NCI-H82 treated with DMSO at 0.1 percent for 48 hours (cell line): ENCODE results near the gene GLDC.
"Not testable (repeated sequence)": the region's sequence is repeated elsewhere in the genome, so short reads cannot be mapped to it uniquely, and the experiment has no call there.

Experiments used
- DNase-seq: peaks from one replicate; lab custom pipeline; 2025; ENCODE audit not compliant: unreplicated experiment; lab: John Stamatoyannopoulos, UW

GLDC gene

DNA sequence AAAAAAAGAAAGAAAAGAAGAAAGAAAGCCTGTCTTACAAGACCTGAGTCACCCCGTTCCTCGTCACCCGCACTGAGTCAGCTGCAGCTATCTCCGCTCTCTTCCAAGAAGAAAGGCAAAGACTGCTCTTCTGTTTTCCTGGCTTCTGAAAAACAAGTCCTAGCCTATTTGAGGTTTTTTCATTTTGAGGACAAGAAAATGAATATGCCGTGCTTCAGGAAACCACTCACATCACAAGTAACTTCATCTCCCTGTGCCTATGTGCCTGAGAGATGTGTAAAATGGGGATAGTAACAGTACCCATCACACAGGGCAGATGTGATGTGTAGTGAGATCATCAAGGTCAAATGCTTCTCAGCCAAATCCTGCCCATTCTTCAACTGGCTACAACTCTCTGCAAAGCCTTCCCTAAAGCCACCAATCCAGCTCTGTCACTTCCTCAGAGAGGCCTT lies 78.4 kb downstream of the GLDC start:
- no peak for DNase-seq

DNA sequence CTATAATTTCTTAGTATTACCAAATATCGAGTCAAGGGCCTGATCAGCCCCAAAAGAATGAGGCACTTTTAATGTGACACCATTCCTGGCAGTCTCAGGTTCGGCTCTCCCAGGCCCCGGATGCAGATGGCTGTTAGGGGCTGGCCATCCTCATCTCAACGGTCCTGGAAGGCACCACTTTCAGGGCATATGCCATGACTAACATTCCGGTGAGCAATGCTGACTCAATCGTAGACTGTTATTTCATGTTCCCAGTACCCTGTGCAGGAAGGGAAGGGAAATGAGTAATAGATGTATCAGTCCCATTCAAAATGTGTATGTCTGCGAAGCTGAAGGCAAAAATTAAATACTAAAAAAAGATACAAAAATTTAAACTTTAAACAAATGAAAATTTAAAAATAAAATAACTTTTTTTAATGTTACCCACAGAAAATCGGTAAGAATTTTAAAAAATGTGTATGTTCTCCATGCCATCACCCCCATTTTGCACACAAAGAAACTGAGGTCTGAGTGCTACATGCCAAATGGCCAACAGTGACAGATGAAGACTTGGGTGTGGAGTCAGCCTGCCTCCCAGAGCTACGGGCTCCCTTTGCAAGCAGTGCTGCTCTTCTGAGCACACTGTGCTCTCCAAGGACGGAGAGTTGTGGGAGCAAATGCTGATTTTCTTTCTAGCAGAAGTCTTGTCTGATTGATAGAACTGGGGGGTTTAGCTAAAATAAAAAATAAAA lies 79.0 kb downstream of the GLDC start:
- DNase-seq: no peak

DNA sequence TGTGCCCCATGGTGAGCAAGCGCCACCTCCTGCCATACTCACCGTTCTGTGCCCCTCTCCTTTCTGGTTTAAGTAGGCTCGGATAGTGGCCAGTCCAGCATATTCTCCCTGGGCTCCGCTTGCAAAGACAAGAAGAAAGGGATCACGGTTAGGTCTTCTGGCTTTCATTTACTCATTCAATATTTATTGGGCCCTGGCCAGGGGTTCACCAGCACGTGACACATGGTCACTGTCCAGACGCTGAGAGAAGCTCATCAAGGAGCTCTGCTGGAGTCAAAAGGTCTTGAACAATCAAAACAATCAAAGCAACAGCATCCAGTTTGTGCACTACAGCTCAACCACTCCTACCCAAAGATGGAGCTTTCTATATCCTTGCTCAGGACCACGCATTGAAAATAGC lies 80.2 kb downstream of the GLDC start:
- no peak for DNase-seq

DNA sequence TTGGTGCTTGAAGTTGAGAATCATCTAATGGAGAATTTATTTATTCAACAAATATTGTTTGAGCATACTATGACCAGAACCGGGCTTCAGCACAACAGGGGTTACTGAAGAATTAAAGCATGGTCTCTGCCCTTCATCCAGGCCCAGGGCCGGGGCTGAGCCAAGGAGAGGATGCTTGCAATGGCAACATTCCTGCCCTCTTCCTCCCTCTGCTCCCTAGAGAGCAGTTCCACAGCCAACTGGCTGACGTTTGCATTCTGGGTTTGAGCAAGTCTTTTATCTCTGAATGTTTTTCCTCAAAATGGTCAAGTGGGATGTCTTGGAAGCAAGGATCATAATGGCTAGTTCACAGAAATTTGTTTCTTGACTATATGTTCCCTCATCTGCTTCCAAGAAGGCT lies 80.7 kb downstream of the GLDC start:
- no peak for DNase-seq

DNA sequence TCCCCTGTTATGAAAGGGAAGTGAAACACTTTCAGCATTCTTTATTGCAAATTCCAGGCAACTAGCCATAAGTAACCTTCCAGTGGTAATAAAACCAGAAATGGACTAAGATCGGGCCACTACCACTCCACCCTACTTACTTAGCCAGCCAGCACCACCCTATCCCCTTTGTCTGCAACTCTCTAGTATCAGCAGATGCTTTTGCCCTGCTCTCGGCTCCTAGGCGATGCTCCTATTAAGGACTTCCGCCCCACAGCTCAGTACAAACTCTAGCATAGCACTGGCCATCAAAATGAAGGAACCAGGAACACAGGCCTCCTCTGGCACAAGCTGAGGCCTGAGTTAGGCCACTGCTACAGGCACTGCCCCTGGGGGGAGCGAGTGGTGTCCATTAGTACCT lies 81.2 kb downstream of the GLDC start:
- no peak for DNase-seq

DNA sequence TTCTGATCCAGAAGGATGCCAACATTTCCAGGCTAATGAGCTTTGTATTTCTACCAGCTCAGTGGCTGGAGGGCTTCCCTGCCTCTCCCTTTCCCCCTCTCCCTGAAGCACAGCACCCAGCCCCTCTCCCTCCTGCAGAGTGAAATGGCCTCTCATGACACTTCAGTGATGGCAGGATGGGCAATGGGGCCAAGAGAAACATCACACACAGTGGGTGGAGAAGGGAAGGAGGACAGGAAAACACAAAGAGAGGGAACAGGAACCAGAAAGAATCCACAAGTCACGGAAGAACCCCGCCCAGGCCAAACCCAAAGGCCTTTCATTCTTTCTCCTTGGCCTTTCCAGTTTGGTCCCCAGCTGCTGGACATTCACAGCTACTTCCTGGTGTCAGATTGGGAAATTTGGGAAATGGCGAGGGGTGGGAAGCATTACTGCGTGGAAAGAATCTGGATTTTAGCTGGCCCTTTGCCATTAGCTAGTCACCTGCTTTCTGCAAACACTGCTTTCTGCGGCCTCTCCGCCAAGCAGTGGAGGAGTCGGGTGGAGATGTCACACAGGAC lies 82.6 kb downstream of the GLDC start:
- DNase-seq: no peak

DNA sequence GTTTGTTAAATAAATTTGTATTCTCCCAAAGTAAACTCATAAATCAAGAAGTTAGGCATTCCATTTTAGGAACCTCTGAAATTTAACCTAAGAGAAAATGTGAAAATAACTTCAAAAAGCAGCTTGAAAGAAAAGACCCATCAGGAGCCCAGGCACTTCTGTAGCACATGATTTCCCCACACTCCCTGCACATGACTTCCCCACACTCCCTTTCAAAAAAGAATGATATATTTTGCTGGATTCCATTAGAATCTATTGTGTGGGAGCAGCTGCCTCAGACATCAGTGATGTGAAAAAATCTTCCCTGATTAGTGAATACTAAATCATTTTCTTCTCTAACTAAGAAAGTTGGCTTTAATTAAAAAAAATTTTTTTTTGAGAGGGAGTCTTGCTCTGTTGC lies 83.3 kb downstream of the GLDC start:
- DNase-seq: no peak

DNA sequence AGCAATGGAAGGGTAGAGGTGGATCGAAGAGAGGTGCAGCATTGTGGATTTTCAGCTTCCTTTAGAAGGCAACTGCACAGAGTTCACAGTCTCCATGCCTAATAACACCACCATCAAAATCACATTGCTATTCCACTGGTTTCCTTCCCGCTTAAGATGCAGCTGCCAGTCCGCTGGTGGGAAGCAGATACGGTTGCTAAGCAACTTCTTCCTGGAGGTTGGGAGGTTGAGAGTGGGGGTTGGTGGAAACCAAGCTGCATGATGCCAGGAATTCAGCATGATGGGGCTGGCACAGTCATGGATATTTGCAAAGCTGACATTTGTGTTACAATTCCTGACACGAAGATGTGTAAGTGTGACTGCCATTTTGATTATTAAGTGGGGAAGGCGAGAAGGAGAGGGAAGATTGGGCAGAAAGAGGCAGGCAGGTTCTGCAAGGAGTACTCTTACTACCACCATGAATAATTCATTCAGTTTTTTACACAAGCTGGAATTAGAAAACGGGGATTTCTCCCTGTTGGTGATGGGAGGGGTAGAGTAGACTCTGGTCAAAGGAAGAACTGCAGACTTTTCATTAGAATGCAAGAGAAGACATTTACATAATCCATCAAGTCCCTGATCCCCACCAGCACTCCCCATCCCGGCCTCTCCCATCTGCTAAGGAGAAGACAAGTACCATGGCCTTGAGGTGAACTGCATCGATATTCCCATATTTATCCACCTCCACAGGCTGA lies 87.5 kb downstream of the GLDC start:
- no peak for DNase-seq

DNA sequence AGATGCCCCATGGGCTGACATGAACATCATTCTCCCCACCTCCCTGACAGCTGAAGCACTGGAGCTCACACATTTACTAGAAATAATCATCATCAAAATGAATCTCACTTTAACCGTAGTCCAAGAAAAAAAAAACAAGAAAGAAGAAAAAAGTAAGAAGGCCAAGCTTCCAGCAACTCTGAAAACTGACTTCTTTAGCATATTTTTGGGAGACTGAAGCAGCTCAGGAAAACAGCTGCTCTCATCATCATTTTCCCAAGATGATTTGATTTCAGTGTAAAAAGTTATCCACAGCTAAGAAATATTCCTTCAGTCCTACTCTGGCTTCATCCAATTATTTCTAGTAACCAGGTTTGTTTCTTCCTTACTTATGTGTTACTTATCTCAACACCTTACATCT lies 91.7 kb downstream of the GLDC start:
- no peak for DNase-seq

DNA sequence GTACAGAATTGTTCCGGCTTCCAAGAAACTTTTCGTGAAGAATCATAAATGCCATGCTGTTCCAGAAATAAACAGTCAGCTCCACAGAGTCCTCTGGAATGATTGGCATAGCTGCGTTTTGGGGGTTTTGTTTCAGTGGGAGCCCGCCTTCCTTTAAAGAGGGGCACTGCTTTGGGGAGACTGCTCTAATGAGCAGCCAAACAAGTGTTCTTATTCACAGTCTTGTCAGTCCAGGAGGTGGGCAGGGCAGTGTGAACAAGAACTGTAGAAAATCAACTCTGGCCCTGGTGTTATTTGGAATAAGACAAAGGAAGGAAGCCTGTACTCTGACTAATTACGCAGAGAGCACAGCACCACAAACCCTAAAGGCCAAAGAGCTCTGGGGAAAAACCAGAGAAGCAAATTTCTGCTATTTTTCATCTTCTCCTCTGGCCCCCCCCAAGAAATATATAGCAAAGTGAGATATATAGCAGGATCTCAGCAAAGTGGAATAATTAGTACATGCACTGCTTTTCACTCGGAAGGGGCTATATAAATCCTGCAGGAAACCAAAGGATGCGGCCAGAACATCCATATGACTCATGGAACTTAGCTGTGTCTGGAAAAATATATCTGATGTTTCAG lies 92.9 kb downstream of the GLDC start:
- no peak for DNase-seq

DNA sequence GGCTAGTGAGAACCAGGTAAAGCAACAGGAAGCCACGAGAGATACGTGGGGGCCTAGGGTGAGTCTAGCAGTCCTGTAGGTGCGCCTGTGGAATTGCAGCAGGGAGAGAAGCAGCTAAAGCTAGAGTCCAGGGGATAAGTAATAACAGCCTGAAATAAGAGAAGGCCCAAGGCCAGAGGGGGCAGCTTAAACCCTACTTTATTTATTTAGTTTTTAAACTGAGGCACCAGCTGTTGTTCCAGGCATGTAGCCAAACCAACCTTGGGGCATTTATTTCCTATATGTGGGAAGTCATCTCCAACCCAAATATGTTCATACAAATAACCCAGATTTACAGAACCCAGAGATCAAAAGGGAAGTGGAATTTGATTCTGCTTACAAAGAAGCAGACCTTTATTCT lies 93.5 kb downstream of the GLDC start:
- peak; percentile 65 for DNase-seq

DNA sequence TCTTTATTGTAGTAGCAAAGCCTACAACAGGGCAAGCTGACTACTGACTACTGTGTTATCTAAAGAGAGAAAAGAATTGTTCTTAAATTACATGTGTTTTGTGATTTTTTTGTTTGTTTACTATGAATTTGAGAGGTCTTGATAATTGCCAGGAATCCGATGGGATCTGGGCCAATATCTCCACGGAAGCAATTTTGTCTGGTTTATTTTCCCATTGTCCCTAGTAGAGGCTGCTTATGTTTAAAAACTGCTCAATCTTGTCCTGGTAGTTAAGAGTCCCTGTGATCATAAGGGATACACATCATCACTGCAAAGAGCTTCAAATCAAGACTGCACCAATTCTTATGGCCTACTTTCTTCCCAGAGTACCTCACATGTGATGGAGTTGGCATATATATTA lies 94.4 kb downstream of the GLDC start:
- no peak for DNase-seq

DNA sequence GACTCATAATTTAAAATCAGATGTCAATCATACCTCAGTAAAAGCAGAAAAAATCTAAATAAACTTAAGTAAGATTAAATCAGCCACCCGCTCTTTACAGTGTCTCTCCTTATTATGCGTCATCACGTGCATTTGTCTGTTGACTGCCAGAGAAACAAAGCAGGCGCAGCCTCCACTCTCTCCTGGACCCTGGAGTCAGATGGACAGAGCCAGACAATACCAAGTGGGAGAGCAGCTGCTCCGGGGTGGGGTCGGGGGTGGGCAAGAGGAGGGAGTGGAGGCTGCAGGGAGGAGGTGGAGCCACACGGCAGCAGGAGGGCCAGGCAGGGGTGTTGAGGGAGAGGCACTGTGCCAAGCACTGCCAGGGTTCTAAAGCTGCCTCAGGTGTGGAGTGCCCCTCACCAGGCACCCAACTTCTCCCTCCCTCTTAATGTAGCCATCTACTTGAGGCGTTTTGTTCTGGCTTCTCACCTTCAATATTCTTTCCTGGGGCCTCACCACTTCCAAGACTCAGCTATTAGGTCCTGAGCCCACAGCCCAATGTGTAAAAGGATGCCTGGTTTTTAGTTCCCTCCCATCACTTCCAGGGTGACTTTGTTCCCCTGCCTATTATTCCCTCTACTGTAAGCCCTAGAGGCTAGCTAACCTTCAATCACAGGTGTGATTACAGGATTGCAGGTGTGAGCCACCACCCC lies 96.3 kb downstream of the GLDC start:
- DNase-seq: no peak

DNA sequence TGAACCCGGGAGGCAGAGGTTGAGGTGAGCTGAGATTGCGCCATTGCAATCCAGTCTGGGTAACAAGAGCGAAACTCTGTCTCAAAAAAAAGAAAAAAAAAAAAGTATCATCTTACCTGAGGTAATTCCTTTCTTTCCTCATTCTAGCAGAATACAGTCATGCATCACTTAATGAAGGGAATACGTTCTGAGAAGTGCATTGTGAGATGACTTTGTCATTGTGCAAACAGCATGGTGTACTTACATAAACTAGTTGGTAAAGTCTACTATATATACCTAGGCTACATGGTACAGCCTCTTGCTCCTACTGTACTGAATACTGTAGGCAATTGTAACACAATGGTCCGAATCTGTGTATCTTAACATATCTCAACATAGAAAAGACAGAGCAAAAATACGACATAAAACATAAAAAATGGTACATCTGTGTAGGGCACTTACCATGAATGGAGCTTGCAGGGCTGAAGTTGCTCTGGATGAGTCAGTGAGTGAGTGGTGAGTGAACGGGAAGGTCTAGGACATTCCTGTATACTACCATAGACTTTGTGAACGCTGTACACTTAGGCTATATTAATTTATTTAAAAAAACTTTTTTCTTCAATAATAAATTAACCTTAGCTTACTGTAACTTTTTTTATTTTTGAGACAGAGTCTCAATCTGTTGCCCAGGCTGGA lies 100.4 kb downstream of the GLDC start:
- DNase-seq: no peak

DNA sequence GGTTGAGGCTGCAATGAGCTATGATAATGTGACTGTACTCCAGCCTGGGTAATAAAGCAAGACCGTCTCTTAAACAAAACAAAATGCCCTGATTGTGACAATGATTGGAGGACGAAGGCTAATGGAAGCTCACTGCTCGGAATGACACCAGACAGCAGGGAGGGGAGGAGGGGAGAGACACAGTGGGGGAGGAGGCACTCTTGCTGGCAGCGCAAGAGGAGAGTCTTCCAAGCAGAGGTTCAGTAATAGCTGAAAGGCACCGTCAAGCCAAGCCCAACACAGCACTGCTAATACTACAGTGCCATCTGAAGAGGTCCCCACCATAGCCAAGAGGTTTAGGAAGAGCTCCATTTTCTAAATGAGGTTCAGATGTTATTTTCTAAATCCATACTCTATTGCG lies 102.3 kb downstream of the GLDC start:
- no peak for DNase-seq

DNA sequence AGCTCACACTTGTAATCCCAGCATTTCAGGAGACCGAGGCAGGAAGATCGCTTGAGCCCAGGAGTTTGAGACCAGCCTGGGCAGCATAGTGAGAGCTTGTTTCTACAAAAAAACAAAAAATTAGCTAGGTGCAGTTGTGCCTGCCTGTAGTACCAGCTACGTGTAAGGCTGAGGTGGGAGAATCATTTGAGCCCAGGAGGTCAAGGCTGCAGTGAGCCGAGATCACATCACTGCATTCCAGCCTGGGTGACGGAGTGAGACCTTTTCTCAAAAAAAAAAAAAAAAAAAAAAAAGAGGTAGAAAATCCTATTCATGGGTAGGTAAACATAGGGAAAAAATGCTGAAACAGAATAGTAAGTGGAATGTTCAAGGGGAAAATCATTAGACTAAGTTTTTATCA lies 102.9 kb downstream of the GLDC start:
- DNase-seq: not testable (repeated sequence)

DNA sequence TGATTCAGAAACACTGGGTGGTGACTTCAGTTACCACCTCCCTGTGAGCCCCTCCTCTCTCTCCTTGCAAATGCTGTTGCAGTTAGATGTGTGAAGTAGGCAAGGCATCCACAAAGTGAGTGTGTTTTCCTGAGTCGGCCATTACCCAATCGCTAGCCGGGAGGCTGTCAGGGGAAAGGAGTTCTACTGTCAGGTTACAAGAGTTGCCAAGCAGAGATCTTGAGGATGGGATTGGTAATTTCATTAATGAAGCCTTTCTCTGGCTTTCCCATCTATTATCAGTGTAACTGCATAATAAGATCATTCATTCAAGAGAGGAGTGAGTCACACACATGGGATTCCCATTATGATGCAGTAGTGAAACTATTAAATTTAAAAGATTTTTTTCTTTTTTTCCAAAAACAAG lies 106.9 kb downstream of the GLDC start:
- no peak for DNase-seq

DNA sequence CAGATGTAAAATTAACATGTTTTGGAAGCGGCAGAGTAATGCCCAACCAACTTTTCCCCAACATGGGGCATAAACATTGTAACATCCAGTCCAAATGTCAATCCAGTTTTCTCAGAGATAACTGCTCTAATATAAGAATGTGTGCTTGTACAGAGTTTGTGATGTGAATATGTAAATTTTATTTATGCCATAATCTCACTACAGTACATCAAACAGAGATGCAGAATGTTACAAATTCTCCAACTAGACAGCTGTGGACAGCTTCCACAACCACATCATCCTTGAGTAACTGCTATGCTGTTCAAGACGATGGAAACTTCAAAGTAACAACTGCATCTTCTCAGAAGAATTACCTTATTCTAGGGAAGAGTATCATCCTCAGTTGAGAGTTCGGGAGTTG lies 109.9 kb downstream of the GLDC start:
- DNase-seq: no peak

DNA sequence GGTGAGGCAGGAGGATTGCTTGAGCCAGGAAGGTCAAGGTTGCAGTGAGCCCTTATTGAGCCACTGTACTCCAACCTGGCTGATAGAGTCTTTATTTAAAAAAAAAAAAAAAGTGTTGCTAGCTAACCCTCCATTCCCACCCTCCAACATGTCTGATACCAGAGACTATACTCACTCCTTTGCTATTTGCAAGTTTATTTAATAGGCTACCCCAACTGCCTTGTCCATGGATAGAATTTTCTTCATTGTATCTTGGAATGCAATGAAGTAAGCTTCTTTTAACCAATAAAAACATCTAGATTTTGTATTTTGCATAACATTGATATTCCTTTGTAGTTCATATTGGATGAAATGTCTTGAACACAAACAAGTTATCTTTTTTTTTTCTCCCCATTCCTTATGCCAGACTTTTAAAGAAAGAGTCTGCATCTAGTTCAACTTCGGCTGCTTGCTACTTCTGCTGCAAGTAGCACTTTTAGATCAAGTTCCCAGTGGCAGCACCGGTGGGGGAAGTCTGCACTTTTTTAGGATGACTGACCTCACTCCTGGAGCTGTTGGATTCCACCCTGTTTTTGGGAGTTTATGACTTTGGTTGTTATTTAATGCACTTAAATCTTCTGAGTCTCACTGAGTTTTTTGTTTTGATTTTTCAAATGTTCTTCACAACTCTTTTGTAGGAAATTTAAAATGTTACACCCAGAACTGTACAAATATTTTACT lies 120.0 kb downstream of the GLDC start:
- no peak for DNase-seq

DNA sequence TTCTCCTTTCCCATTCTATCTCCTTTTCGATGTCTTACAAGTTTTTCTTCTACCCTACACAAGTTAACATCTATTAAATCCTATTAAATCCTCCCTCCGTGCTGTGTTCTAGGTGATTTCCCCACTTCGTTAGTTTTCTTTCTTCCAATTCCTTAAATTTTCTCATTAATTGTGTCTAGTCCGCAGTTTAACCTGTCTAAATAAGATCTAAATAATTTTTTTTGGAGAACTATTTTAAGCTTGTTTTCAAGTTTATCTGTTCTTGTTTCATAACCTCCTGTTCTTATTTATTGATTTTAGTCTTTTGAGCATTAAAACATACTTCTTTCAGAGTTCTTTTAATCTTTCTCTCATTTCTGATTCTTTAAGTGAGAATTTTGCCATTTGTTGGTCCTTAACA lies 123.3 kb downstream of the GLDC start:
- DNase-seq: no peak
